Panc1 (cell line): ENCODE results near the gene ECHDC1. TPM values are rescaled to one million over a fixed set of nuclear protein-coding genes. Genes with fewer than 3 reads are reported as not detected.

Source experiments
- ATAC-seq: fragments of 200-7000 bp; cut with Tn5 transposase; 2 replicates; pipeline ENCODE4 v1.9.1; 2020; ENCODE audit warnings: mild to moderate bottlenecking, moderate library complexity
- BruUV-seq: library from RNA; stranded (reverse); fragments of 400-500 nt; replicated peaks from 2 replicates; lab custom pipeline; 2021; lab: Mats Ljungman, UMichigan
- CTCF ChIA-PET: fragments of 300-600 bp; sonication (Branson Sonifier 250); formaldehyde crosslinking; loops from one replicate; lab custom pipeline; 2022; ENCODE audit warnings: antibody characterized with exemption; lab: Charles Lee
- POLR2A ChIA-PET: fragments of 300-600 bp; sonication (Branson Sonifier 250); formaldehyde crosslinking; loops from one replicate; lab custom pipeline; 2022; ENCODE audit warnings: antibody characterized with exemption; lab: Charles Lee
- DNase-seq: peaks from one replicate; pipeline ENCODE4 v3.0.0-alpha.2; 2010; ENCODE audit warnings: low read depth, low spot score
- H3K27ac ChIP-seq: 2 replicates; pipeline ENCODE4 v1.5.1; 2011; ENCODE audit warnings: mild to moderate bottlenecking, low read length, inconsistent platforms
- H3K27me3 ChIP-seq: fragments of 200-500 bp; sonication (Bioruptor generic); 2 replicates; pipeline ENCODE4 v1.6.0; 2014; ENCODE audit warnings: low read length, inconsistent platforms; ENCODE audit not compliant: control insufficient read depth, insufficient read depth
- H3K36me3 ChIP-seq: fragments of 200-500 bp; sonication (Bioruptor generic); 2 replicates; pipeline ENCODE4 v1.5.1; 2014; ENCODE audit warnings: inconsistent platforms, mild to moderate bottlenecking, low read length, moderate library complexity; ENCODE audit not compliant: control insufficient read depth, insufficient read depth
- H3K4me1 ChIP-seq: 2 replicates; pipeline ENCODE4 v1.5.1; 2011; ENCODE audit warnings: inconsistent platforms, mild to moderate bottlenecking, low read length, moderate library complexity; ENCODE audit not compliant: control insufficient read depth, insufficient read depth
- H3K4me3 ChIP-seq, 2 experiments: 2 replicates each; pipeline ENCODE4 v1.5.1; 2011 to 2012; ENCODE audit warnings: low read depth in 2 of 2, low read length in 2 of 2, mild to moderate bottlenecking in 2 of 2, inconsistent platforms in 1 of 2, moderate library complexity in 1 of 2
- H3K9me3 ChIP-seq: fragments of 200-500 bp; sonication (Bioruptor generic); 2 replicates; pipeline ENCODE4 v1.5.1; 2014; ENCODE audit warnings: low read depth, mild to moderate bottlenecking, inconsistent platforms, low read length, moderate library complexity; ENCODE audit not compliant: control insufficient read depth, insufficient read depth
- CTCF ChIP-seq: fragments of 450-650 bp; IDR thresholded peaks from 2 replicates; pipeline ENCODE4 v1.5.1; 2017; ENCODE audit warnings: mild to moderate bottlenecking
- POLR2AphosphoS5 ChIP-seq: IDR thresholded peaks from 2 replicates; pipeline ENCODE4 v1.6.1; 2012; ENCODE audit warnings: mild to moderate bottlenecking, low read depth, low read length, moderate library complexity
- REST ChIP-seq, 2 experiments: IDR thresholded peaks; 2 replicates each; pipeline ENCODE4 v1.6.1; 2011 to 2012; ENCODE audit warnings: low read depth in 2 of 2, control low read depth in 1 of 2, low read length in 1 of 2, mild to moderate bottlenecking in 1 of 2, moderate library complexity in 1 of 2; ENCODE audit not compliant: insufficient read depth in 1 of 2
- SIN3A ChIP-seq: IDR thresholded peaks from 2 replicates; pipeline ENCODE4 v1.6.1; 2012; ENCODE audit warnings: low read depth, mild to moderate bottlenecking, low read length, moderate library complexity, borderline replicate concordance; ENCODE audit not compliant: insufficient read depth
- TCF7L2 ChIP-seq: IDR thresholded peaks from 2 replicates; pipeline ENCODE4 v1.6.1; 2011; ENCODE audit warnings: mild to moderate bottlenecking, low read depth, low read length, inconsistent platforms
- in situ Hi-C: cut with HindIII; loops from 2 replicates; pipeline ENCODE4 v1.10.0; 2016; ENCODE audit warnings: low sequenced_read_pairs, low pct_unique_long_range_greater_than_20kb
- intact Hi-C: fragments of 100-400 bp; cut with micrococcal nuclease; formaldehyde crosslinking; loops from one replicate; pipeline ENCODE4 v1.10.0; 2022; ENCODE audit not compliant: unreplicated experiment
- total RNA-seq: library from RNA; stranded (reverse); gene quantifications from one replicate; pipeline ENCODE4 v1.2.1, GENCODE V29; 2021; ENCODE audit not compliant: unreplicated experiment

Gene ECHDC1
- total RNA-seq, 1 experiment from 2014 or later: 81.9 TPM

GRCh38 chr6:127263481-127263880, 79.9 kb downstream of the ECHDC1 start:
- ChIA-PET POLR2A (no interaction called here), CTCF (interaction anchor here (0.7 kb wide), 1 partner anchor 118 kb away, joined by 6 read pairs; no protein-coding TSS in a partner anchor)
- Histone ChIP-seq H3K9me3 (no peaks in the 10 kb centered on the region), H3K4me3 (no peak overlapping the region), H3K4me1 (peaks cover 6% of the 10 kb centered on the region; the same call in 1 of the 2 replicates), H3K27ac (no peak overlapping the region), H3K27me3 (peaks cover 18% of the 10 kb centered on the region), H3K36me3 (no peaks in the 10 kb centered on the region; the same call in 1 of the 2 replicates)
- TF ChIP-seq REST (IDR thresholded peaks at IDR 0.05; ENCODE audit: insufficient read depth in 1 of 2, low read depth in 2 of 2, low read length in 1 of 2) (no peak), POLR2AphosphoS5 (no peak), CTCF (no peak), SIN3A (no peak), TCF7L2 (no peak)
- in situ Hi-C loops (no loop called here), intact Hi-C loops (no loop called here)
- DNase-seq (no peak), ATAC-seq (no peak)
- BruUV-seq: no TSS peak

- Histone ChIP-seq H3K27me3 (peaks cover 18% of the 10 kb centered on the region), H3K36me3 (no peaks in the 10 kb centered on the region; the same call in 1 of the 2 replicates), H3K4me1 (peaks cover 4% of the 10 kb centered on the region; the same call in 1 of the 2 replicates), H3K4me3 (no peak overlapping the region), H3K27ac (no peak overlapping the region), H3K9me3 (no peaks in the 10 kb centered on the region)
- intact Hi-C loops (no loop called here), in situ Hi-C loops (no loop called here)
- CTCF ChIA-PET: interaction anchor here (0.6 kb wide), 2 partner anchors 10 to 382 kb away, joined by 4 to 5 read pairs; no protein-coding TSS in a partner anchor
- BruUV-seq: no TSS peak
- ATAC-seq: no peak
- POLR2A ChIA-PET: interaction anchor here (0.7 kb wide), 2 partner anchors 88 to 207 kb away, joined by 3 to 4 read pairs; no protein-coding TSS in a partner anchor
- DNase-seq: no peak
- TF ChIP-seq SIN3A: no peak
- no peak for TF ChIP-seq REST (IDR thresholded peaks at IDR 0.05; ENCODE audit: insufficient read depth in 1 of 2, low read depth in 2 of 2, low read length in 1 of 2)
- no peak for TF ChIP-seq CTCF
- TF ChIP-seq POLR2AphosphoS5: no peak
- TF ChIP-seq TCF7L2: no peak
Observed at GRCh38 chr6:127262896-127263295, 80.5 kb downstream of the ECHDC1 start.
